IPS-20b (cell line): ENCODE data around the gene DNAI2.

ENCODE experiments used
- H3K27ac ChIP-seq: one replicate; pipeline ENCODE4 v1.5.1; 2013; ENCODE audit warnings: low read length
- H3K27me3 ChIP-seq: 2 replicates; pipeline ENCODE4 v1.6.1; 2013; ENCODE audit warnings: mild to moderate bottlenecking, low read length, inconsistent platforms; ENCODE audit not compliant: insufficient read depth
- H3K36me3 ChIP-seq: 2 replicates; pipeline ENCODE4 v1.6.1; 2013; ENCODE audit warnings: low read depth, mild to moderate bottlenecking, inconsistent platforms, low read length, moderate library complexity; ENCODE audit not compliant: insufficient read depth
- H3K4me1 ChIP-seq: 2 replicates; pipeline ENCODE4 v1.6.1; 2013; ENCODE audit warnings: mild to moderate bottlenecking, control low read depth, inconsistent platforms, low read length, moderate library complexity; ENCODE audit not compliant: insufficient read depth
- H3K4me3 ChIP-seq: 2 replicates; pipeline ENCODE4 v1.5.1; 2013; ENCODE audit warnings: mild to moderate bottlenecking, low read length, inconsistent platforms
- H3K9ac ChIP-seq: 2 replicates; pipeline ENCODE4 v1.6.1; 2013; ENCODE audit warnings: low read depth, mild to moderate bottlenecking, inconsistent platforms, low read length, moderate library complexity
- H3K9me3 ChIP-seq: 2 replicates; pipeline ENCODE4 v1.6.1; 2013; ENCODE audit warnings: mild to moderate bottlenecking, low read depth, low read length, inconsistent platforms; ENCODE audit not compliant: insufficient read depth

Gene DNAI2

GRCh38 chr17:74245871-74246270 lies 28.2 kb upstream of the DNAI2 start:
- Histone ChIP-seq H3K9me3 (no peaks in the 10 kb centered on the region), H3K27me3 (peaks cover 14% of the 10 kb centered on the region; the same call in 1 of the 2 replicates), H3K27ac (no peak overlapping the region), H3K9ac (0 out of 2 replicates have a peak overlapping the region, but pooled peaks have one; percentile 37), H3K36me3 (no peaks in the 10 kb centered on the region), H3K4me3 (0 out of 2 replicates have a peak overlapping the region, but pooled peaks have one; percentile 20), H3K4me1 (peaks cover 9% of the 10 kb centered on the region; the same call in 1 of the 2 replicates)

DNA sequence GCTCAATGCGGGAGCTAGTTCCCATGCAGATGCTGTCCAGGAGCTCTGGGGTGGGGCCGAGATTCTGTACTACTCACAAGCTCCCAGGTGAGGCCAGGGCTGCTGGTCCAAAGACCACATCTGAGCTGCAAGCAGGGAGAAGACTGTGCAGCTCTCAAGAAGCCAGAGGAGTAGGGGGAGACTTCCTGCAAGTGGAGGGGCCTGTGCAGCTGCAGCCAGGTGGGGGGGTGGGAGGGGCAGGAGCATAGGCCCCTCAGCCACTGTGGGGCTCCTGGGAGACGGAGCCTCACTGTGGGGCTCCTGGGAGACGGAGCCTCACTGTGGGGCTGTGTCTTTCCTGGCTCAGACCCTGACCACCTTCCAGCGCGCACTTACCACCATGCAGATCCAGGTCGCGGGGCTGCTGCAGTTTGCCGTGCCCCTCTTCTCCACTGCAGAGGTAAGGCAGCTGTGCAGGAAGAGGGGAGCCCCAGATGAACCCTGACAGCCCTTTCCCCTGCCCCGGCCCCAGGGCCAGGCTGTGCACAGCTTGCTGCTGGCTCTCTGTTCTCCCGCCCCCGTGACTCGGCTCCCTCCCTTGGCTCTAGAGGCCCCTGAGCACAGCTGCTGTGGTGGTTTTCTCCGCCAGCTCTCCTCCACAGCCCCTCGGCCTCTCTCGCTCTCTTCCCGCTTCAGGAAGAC lies 24.3 kb upstream of the DNAI2 start:
- H3K27me3 ChIP-seq, result peaks cover 5% of the 10 kb centered on the region; the same call in 1 of the 2 replicates
- no peaks in the 10 kb centered on the region for H3K36me3 ChIP-seq
- H3K27ac ChIP-seq, result no peak overlapping the region
- H3K4me3 ChIP-seq, result no peak overlapping the region
- peaks cover 7% of the 10 kb centered on the region; the same call in 1 of the 2 replicates for H3K4me1 ChIP-seq
- H3K9me3 ChIP-seq, result no peaks in the 10 kb centered on the region
- no peak overlapping the region for H3K9ac ChIP-seq

- Histone ChIP-seq H3K4me1 (peaks cover 5% of the 10 kb centered on the region; the same call in 1 of the 2 replicates), H3K27me3 (no peaks in the 10 kb centered on the region), H3K4me3 (no peak overlapping the region), H3K9me3 (no peaks in the 10 kb centered on the region), H3K36me3 (no peaks in the 10 kb centered on the region), H3K9ac (no peak overlapping the region), H3K27ac (no peak overlapping the region)
Observed at GRCh38 chr17:74250324-74250995, 23.6 kb upstream of the DNAI2 start.

DNA sequence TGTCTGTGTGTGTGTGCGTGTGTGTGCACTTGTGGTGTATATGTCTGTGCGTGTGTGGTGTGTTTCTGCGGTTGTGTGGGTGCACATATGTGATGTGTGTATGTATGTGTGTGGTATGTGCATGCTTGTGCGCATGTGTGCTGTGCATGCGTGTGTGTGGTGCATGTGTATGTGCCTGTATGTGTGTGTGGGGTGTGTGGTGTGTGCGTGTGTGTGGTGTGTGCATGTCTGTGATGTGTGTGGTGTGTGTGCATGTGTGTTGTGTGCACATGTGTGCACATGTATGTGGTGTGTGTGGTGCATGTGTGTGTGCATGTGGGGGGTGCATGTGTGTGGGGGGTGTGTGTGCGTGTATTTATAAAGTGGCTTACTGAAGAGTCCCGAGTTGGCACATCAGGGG lies 23.0 kb upstream of the DNAI2 start:
- H3K27ac ChIP-seq, result no peak overlapping the region
- no peaks in the 10 kb centered on the region for H3K9me3 ChIP-seq
- no peak overlapping the region for H3K9ac ChIP-seq
- no peaks in the 10 kb centered on the region for H3K36me3 ChIP-seq
- H3K27me3 ChIP-seq, result no peaks in the 10 kb centered on the region
- no peak overlapping the region for H3K4me3 ChIP-seq
- H3K4me1 ChIP-seq, result peaks cover 2% of the 10 kb centered on the region; the same call in 1 of the 2 replicates

GRCh38 chr17:74251569-74251968 lies 22.5 kb upstream of the DNAI2 start:
- no peak overlapping the region for H3K27ac ChIP-seq
- H3K4me1 ChIP-seq, result no peaks in the 10 kb centered on the region
- H3K4me3 ChIP-seq, result no peak overlapping the region
- H3K9me3 ChIP-seq, result no peaks in the 10 kb centered on the region
- H3K36me3 ChIP-seq, result no peaks in the 10 kb centered on the region
- no peaks in the 10 kb centered on the region for H3K27me3 ChIP-seq
- H3K9ac ChIP-seq, result no peak overlapping the region

GRCh38 chr17:74252211-74252610 lies 21.8 kb upstream of the DNAI2 start:
- Histone ChIP-seq H3K27me3 (no peaks in the 10 kb centered on the region), H3K4me1 (no peaks in the 10 kb centered on the region), H3K4me3 (no peak overlapping the region), H3K27ac (no peak overlapping the region), H3K9ac (no peak overlapping the region), H3K36me3 (no peaks in the 10 kb centered on the region), H3K9me3 (no peaks in the 10 kb centered on the region)

GRCh38 chr17:74253036-74253435 lies 21.0 kb upstream of the DNAI2 start:
- no peak overlapping the region for H3K4me3 ChIP-seq
- H3K27me3 ChIP-seq, result no peaks in the 10 kb centered on the region
- no peaks in the 10 kb centered on the region for H3K9me3 ChIP-seq
- no peak overlapping the region for H3K27ac ChIP-seq
- no peak overlapping the region for H3K9ac ChIP-seq
- no peaks in the 10 kb centered on the region for H3K36me3 ChIP-seq
- no peaks in the 10 kb centered on the region for H3K4me1 ChIP-seq

- no peaks in the 10 kb centered on the region for H3K27me3 ChIP-seq
Observed at GRCh38 chr17:74257311-74257710, 16.7 kb upstream of the DNAI2 start.

GRCh38 chr17:74259667-74260524 lies 14.1 kb upstream of the DNAI2 start:
- Histone ChIP-seq H3K4me1 (peaks cover 12% of the 10 kb centered on the region; the same call in 1 of the 2 replicates), H3K9ac (no peak overlapping the region), H3K27ac (no peak overlapping the region), H3K27me3 (no peaks in the 10 kb centered on the region), H3K9me3 (no peaks in the 10 kb centered on the region), H3K4me3 (0 out of 2 replicates have a peak overlapping the region, but pooled peaks have one; percentile 11), H3K36me3 (no peaks in the 10 kb centered on the region)

More at GRCh38 chr17:74257311-74257710, 16.7 kb upstream of the DNAI2 start:
- Histone ChIP-seq H3K36me3 (no peaks in the 10 kb centered on the region), H3K4me1 (peaks cover 12% of the 10 kb centered on the region; the same call in 1 of the 2 replicates), H3K27ac (no peak overlapping the region), H3K4me3 (no peak overlapping the region), H3K9me3 (no peaks in the 10 kb centered on the region), H3K9ac (no peak overlapping the region)

DNA sequence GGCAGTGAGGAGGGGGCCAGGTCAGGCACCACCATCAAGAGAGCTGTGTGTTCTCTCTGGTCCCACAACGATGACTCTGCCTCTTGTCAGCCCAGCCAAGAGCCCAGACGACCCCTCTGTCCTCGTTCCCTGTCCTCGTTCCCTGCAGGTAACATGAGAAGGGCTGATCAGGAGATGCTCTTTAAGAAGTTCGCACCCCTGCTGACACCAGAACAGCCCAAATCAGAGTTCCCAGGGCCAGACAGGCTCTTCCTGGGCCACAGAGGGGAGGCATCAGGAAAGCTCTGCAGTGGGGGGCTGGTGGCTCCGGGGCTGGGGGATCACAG lies 13.5 kb upstream of the DNAI2 start:
- Histone ChIP-seq H3K27ac (no peak overlapping the region), H3K36me3 (no peaks in the 10 kb centered on the region), H3K9me3 (no peaks in the 10 kb centered on the region), H3K27me3 (no peaks in the 10 kb centered on the region), H3K9ac (no peak overlapping the region), H3K4me1 (peaks cover 12% of the 10 kb centered on the region; the same call in 1 of the 2 replicates), H3K4me3 (0 out of 2 replicates have a peak overlapping the region, but pooled peaks have one; percentile 11)

DNA sequence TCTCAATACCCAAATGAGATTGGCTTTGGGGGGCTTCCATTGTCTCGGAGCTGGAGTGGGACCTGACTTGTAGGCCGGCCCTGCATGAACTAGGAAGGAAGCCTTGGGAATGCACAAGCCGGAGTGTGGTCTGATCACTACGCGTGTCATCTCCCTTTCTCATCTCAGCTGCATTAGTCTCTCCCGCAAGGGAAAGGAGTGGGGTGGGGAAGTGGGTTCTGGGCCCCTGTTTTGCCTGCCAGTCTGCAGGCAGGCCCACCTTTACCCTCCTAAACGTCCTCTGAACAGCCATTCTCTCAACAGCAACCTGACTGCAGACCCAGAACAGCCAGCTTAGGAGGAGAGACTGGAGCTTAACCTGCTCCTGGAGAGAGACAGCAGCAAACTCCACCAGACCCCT lies 11.4 kb upstream of the DNAI2 start:
- Histone ChIP-seq H3K4me3 (no peak overlapping the region), H3K9ac (no peak overlapping the region), H3K27ac (no peak overlapping the region), H3K27me3 (no peaks in the 10 kb centered on the region), H3K9me3 (no peaks in the 10 kb centered on the region), H3K4me1 (peaks cover 12% of the 10 kb centered on the region; the same call in 1 of the 2 replicates), H3K36me3 (no peaks in the 10 kb centered on the region)
